GM12878 (cell line): Measurements from ENCODE around the gene CERCAM. TPM values are rescaled to one million over a fixed set of nuclear protein-coding genes. Genes with fewer than 3 reads are reported as not detected.

ENCODE experiments used
- ATAC-seq: fragments of 200-7000 bp; cut with Tn5 transposase; 3 replicates; pipeline ENCODE4 v1.9.1; 2020; ENCODE audit warnings: mild to moderate bottlenecking, moderate library complexity
- BruUV-seq: library from RNA; stranded (reverse); fragments of 400-500 nt; replicated peaks from 2 replicates; lab custom pipeline; 2021; lab: Mats Ljungman, UMichigan
- CTCF ChIA-PET: fragments of 300-600 bp; sonication (Branson Sonifier 250); formaldehyde crosslinking; extraction: SDS; loops from one replicate; lab custom pipeline; 2021; ENCODE audit warnings: inconsistent platforms; lab: Yijun Ruan, JAX
- POLR2A ChIA-PET: fragments of 350-600 bp; formaldehyde crosslinking; extraction: SDS; loops from one replicate; lab custom pipeline; 2021; ENCODE audit warnings: inconsistent platforms; lab: Charles Lee
- RAD21 ChIA-PET: fragments of 300-600 bp; sonication (Branson Sonifier 250); formaldehyde crosslinking; loops from one replicate; lab custom pipeline; 2023; ENCODE audit warnings: antibody characterized with exemption; ENCODE audit not compliant: unreplicated experiment; lab: Charles Lee
- SMC1A ChIA-PET: fragments of 300-600 bp; sonication (Branson Sonifier 250); formaldehyde crosslinking; loops from one replicate; lab custom pipeline; 2023; ENCODE audit not compliant: unreplicated experiment, uncharacterized antibody; lab: Charles Lee
- DNase-seq: peaks from one replicate; pipeline ENCODE4 v3.0.0-alpha.2; 2011; ENCODE audit warnings: low read depth, low spot score
- FAIRE-seq: peaks from 3 replicates; lab custom pipeline; 2011; peaks lifted over from hg19 to GRCh38; lab: Jason Lieb, UNC
- H2AFZ ChIP-seq: 2 replicates; pipeline ENCODE4 v1.6.0; 2011; ENCODE audit warnings: low read depth, low read length, control low read depth; ENCODE audit not compliant: control insufficient read depth
- H3K27ac ChIP-seq: 2 replicates; pipeline ENCODE4 v1.5.1; 2011; ENCODE audit warnings: control low read depth; ENCODE audit not compliant: control insufficient read depth, insufficient read depth
- H3K27me3 ChIP-seq, 2 experiments: replicated peaks in 1 of 2; 2 replicates each; pipeline versions ENCODE4 v1.6.0 to v1.6.1; 2011; ENCODE audit warnings: low read length in 1 of 2; ENCODE audit not compliant: control insufficient read depth in 2 of 2, insufficient read depth in 2 of 2
- H3K36me3 ChIP-seq, 2 experiments: 2 replicates each; pipeline ENCODE4 v1.5.1; 2011; ENCODE audit warnings: low read length in 1 of 2; ENCODE audit not compliant: control insufficient read depth in 2 of 2, insufficient read depth in 2 of 2
- H3K4me1 ChIP-seq: 2 replicates; pipeline ENCODE4 v1.6.1; 2011; ENCODE audit warnings: mild to moderate bottlenecking, low read length, moderate library complexity, mixed read lengths; ENCODE audit not compliant: control insufficient read depth, insufficient read depth
- H3K4me2 ChIP-seq: 2 replicates; pipeline ENCODE4 v1.6.0; 2011; ENCODE audit warnings: control low read depth; ENCODE audit not compliant: control insufficient read depth, insufficient read depth
- H3K4me3 ChIP-seq: fragments of 200-600 bp; sonication (generic); 2 replicates; pipeline ENCODE4 v1.5.1; 2016
- H3K79me2 ChIP-seq: 2 replicates; pipeline ENCODE4 v1.6.0; 2011; ENCODE audit warnings: low read length; ENCODE audit not compliant: control insufficient read depth, insufficient read depth
- H3K9ac ChIP-seq: 2 replicates; pipeline ENCODE4 v1.8.0; 2011; ENCODE audit warnings: low read length, control low read depth, mixed read lengths; ENCODE audit not compliant: control insufficient read depth, insufficient read depth
- H3K9me3 ChIP-seq: replicated peaks from 3 replicates; pipeline ENCODE4 v1.5.1; 2011; ENCODE audit warnings: mild to moderate bottlenecking, low read length; ENCODE audit not compliant: control insufficient read depth, insufficient read depth
- H4K20me1 ChIP-seq: 2 replicates; pipeline ENCODE4 v1.6.0; 2011; ENCODE audit not compliant: control insufficient read depth, insufficient read depth
- ATF2 ChIP-seq: IDR thresholded peaks from 2 replicates; pipeline ENCODE4 v1.6.1; 2012; ENCODE audit warnings: low read length, inconsistent platforms
- CEBPB ChIP-seq, 2 experiments: fragments of 150-350 bp in 1 of 2; IDR thresholded peaks; 2 replicates each; pipeline ENCODE4 v1.6.1; 2012 to 2014; ENCODE audit warnings: low read depth in 2 of 2, low read length in 2 of 2, borderline replicate concordance in 1 of 2, inconsistent platforms in 1 of 2
- CEBPZ ChIP-seq: fragments of 150-350 bp; IDR thresholded peaks from 2 replicates; pipeline ENCODE4 v1.6.1; 2016; ENCODE audit warnings: low read depth, low read length
- ESRRA ChIP-seq: IDR thresholded peaks from 2 replicates; pipeline ENCODE4 v1.6.1; 2012; ENCODE audit warnings: mild to moderate bottlenecking, low read length, improper control_type of control experiment
- IKZF1 ChIP-seq: fragments of 450-650 bp; conservative IDR thresholded peaks from 2 replicates; pipeline ENCODE4 v1.6.1; 2017; ENCODE audit warnings: antibody characterized with exemption, mild to moderate bottlenecking
- LARP7 ChIP-seq: fragments of 450-650 bp; IDR thresholded peaks from 2 replicates; pipeline ENCODE4 v1.6.1; 2017; ENCODE audit warnings: mild to moderate bottlenecking
- NRF1 ChIP-seq: conservative IDR thresholded peaks from 2 replicates; pipeline ENCODE4 v1.6.1; 2011; ENCODE audit warnings: mild to moderate bottlenecking, low read depth, low read length, improper control_type of control experiment
- PAX8 ChIP-seq: fragments of 450-650 bp; IDR thresholded peaks from 2 replicates; pipeline ENCODE4 v1.6.1; 2017; ENCODE audit warnings: mild to moderate bottlenecking, moderate library complexity
- POLR2AphosphoS5 ChIP-seq: IDR thresholded peaks from 2 replicates; pipeline ENCODE4 v1.6.1; 2011; ENCODE audit warnings: mild to moderate bottlenecking, low read length, inconsistent platforms
- RELA ChIP-seq: fragments of 450-650 bp; IDR thresholded peaks from 2 replicates; pipeline ENCODE4 v1.8.0; 2014; ENCODE audit warnings: borderline replicate concordance; ENCODE audit not compliant: partially characterized antibody
- RELB ChIP-seq: fragments of 450-650 bp; IDR thresholded peaks from 2 replicates; pipeline ENCODE4 v1.6.1; 2017; ENCODE audit warnings: low read depth, mild to moderate bottlenecking, moderate library complexity
- SKIL ChIP-seq: fragments of 450-650 bp; IDR thresholded peaks from 2 replicates; pipeline ENCODE4 v1.6.1; 2017; ENCODE audit warnings: mild to moderate bottlenecking, low read depth, inconsistent platforms; ENCODE audit not compliant: poor library complexity, severe bottlenecking
- SMARCA5 ChIP-seq: fragments of 450-650 bp; IDR thresholded peaks from 2 replicates; pipeline ENCODE4 v1.6.1; 2017; ENCODE audit warnings: mild to moderate bottlenecking
- TBL1XR1 ChIP-seq: IDR thresholded peaks from 2 replicates; pipeline ENCODE4 v1.6.1; 2012; ENCODE audit warnings: low read depth, low read length, improper control_type of control experiment
- WGBS: methylation state at CpG from one replicate; pipeline ENCODE4 v1.1.6; 2016; ENCODE audit warnings: low lambda C conversion rate; ENCODE audit not compliant: insufficient replicate concordance, insufficient coverage; ENCODE audit errors: missing lambda C conversion rate; 5-methylcytosine and 5-hydroxymethylcytosine counted together
- in situ Hi-C: fragments of 300-500 bp; cut with MboI; formaldehyde crosslinking; loops from 9 replicates; pipeline ENCODE4 v1.14.3; 2018; ENCODE audit warnings: mixed read lengths
- intact Hi-C: fragments of 100-400 bp; cut with micrococcal nuclease; formaldehyde crosslinking; loops from one replicate; pipeline ENCODE4 v1.14.2; 2022; ENCODE audit not compliant: unreplicated experiment
- polyA plus RNA-seq, 11 experiments: library from polyadenylated mRNA; depleted of rRNA in 4 of 11; unstranded in 6 of 11; stranded (reverse) in 5 of 11; fragments of >200 nt; fragmentation: Nextera tagmentation in 4 of 11; fragmentation: Illumina TruSeq in 1 of 11; extraction: Ambion mirVana in 4 of 11; extraction: Trizol in 1 of 11; gene quantifications; 1 replicate in 1 of 11; 2 replicates in 10 of 11; pipeline versions ENCODE4 v1.2.1 to v1.2.3, GENCODE V29; 2011 to 2016; ENCODE audit warnings: inconsistent platforms in 2 of 11, missing spikeins in 2 of 11, low read depth in 1 of 11
- total RNA-seq, 4 experiments: library from RNA; depleted of rRNA in 3 of 4; stranded (reverse); fragments of >200 nt in 3 of 4; fragmentation: Illumina TruSeq in 1 of 4; extraction: Trizol in 1 of 4; gene quantifications; 2 replicates each; pipeline versions ENCODE4 v1.2.1 to v1.2.3, GENCODE V29; 2013 to 2021

The CERCAM gene
- total and polyA plus RNA-seq, 10 of the 15 experiments (the other 5 are each of a cell fraction or from before 2014, with no cell fraction given), result 0.05 to 6.7 (median 0.71) TPM

GRCh38 chr9:128459011-128459410, 38.4 kb downstream of the CERCAM start:
- no peak for ATAC-seq
- no peak for DNase-seq
- ChIA-PET SMC1A (no interaction called here), RAD21 (interaction anchor here (0.7 kb wide), 1 partner anchor 10 kb away, joined by 3 read pairs; no protein-coding TSS in a partner anchor), CTCF (interaction anchor here (1.9 kb wide), 1 partner anchor 21 kb away, joined by 5 read pairs; no protein-coding TSS in a partner anchor), POLR2A (no interaction called here)
- no peak overlapping the region for H3K4me2 ChIP-seq
- H3K9me3 ChIP-seq, result no peaks in the 10 kb centered on the region
- no peak overlapping the region for H3K27ac ChIP-seq
- peaks cover 7 to 16% of the 10 kb centered on the region in 2 experiments for H3K36me3 ChIP-seq
- H3K79me2 ChIP-seq, result peaks cover 12% of the 10 kb centered on the region
- H3K4me1 ChIP-seq, result peaks cover 3% of the 10 kb centered on the region; the same call in 1 of the 2 replicates
- no peak for FAIRE-seq
- no peaks in the 10 kb centered on the region for H3K27me3 ChIP-seq
- in situ Hi-C loops (no loop called here), intact Hi-C loops (no loop called here)
- TF ChIP-seq IKZF1 (no peak), ESRRA (no peak), NRF1 (no peak), POLR2AphosphoS5 (no peak), CEBPB (IDR thresholded peaks at IDR 0.05; ENCODE audit: borderline replicate concordance in 1 of 2, low read depth in 2 of 2, low read length in 2 of 2) (no peak), TBL1XR1 (no peak), SMARCA5 (no peak), PAX8 (no peak), CEBPZ (no peak), LARP7 (no peak), SKIL (no peak), RELB (no peak), ATF2 (no peak), RELA (no peak)
- BruUV-seq, result no TSS peak
- H3K4me3 ChIP-seq, result no peak overlapping the region
- 96% methylated on average over 3 of the region's 3 CpGs for WGBS
- H2AFZ ChIP-seq, result no peak overlapping the region
- H4K20me1 ChIP-seq, result no peaks in the 10 kb centered on the region
- no peak overlapping the region for H3K9ac ChIP-seq
